Endothelial cell of hepatic sinusoid (primary cell): ENCODE results near the gene KRTAP4-3.
"Not testable (repeated sequence)": the region's sequence is repeated elsewhere in the genome, so short reads cannot be mapped to it uniquely, and the experiment has no call there.

Experiments
- in situ Hi-C: cut with HindIII; loops from 2 replicates; pipeline ENCODE4 v1.10.0; 2017; ENCODE audit warnings: low sequenced_read_pairs

KRTAP4-3 gene

DNA sequence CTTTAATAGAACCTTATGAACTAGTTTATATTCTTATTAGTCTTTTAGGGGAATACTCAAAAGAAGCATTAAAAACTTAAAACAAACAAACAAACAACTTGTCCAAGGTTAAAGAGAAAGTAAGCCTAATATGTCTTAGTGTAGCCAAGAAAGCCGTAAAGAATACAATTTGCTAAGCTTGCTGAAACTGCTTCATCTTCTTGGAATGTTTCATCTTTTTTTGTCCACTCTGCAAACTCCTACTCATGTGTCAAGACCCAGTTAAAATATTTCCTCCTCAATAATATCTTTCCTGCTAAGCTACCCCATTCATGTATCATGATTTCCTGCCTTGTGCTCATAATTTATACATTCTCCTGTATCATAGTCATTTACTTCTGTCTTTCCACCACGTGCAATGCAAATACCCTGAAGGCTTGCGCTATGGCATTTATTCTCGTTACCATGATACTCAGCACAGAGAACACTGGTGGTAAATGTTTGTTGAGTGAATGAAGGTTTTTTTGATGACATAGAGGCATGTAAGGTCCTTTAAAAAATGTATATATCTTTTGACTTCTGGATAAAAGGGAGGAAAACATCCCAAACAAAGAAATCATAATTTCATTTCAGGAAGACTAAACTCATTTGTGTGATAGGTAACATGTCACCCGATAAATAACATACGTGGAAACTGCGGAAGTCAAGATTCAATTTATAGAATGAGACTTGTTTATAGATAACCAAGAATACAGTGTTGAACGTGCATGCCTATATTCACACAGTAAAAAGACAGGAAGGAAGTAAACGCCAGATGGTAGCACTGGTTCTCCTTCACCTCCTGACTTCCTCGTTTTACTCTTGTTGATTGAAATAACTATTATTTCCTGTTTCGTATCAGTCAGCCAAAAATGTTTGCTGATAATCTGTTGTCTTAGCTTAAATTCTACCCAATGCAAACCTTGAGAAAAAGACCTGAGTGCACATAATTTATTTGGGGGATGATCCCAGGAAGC lies 48.0 kb downstream of the KRTAP4-3 start:
- in situ Hi-C loops, result not testable (repeated sequence)

DNA sequence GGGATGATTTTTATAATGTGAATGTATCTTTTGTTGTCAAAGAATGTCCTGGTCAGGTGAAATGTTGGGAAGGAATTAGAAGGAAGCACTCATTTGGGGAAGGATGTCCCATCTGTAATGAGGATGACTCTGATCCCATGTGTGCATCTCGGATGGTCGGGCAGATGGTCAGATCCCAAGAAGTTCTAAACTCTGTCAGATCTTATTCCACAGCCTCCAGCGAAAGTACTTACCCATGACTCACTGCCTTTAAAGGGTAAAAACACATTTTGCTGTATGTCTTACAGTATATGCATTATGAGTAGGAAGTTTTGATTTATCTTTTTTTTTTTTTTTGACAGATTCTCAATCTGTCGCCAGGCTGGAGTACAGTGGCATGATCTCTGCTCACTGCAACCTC lies 49.3 kb downstream of the KRTAP4-3 start:
- in situ Hi-C loops, result no loop called here

DNA sequence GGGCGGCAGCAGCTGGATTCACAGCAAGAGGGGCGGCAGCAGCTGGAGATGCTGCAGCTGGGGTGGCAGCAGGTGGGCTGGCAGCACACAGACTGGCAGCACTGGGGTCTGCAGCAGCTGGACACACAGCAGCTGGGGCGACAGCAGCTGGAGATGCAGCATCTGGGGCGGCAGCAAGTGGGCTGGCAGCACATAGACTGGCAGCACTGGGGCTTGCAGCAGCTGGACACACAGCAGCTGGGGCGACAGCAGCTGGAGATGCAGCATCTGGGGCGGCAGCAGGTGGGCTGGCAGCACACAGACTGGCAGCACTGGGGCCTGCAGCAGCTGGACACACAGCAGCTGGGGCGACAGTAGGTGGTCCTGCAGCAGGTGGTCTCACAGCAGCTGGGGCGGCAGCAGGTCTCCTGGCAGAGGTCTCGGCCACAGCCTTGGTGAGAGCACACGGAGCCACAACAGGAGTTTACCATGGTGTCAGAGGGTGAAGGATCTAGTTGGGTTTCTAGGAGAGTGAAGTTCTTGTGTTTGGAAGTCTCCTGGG lies 50.1 kb downstream of the KRTAP4-3 start, which contains the start of gene KRTAP4-11:
TSS of gene KRTAP4-11 (minus strand) at position 528 of the 541 bp plus-strand sequence. CDS start at position 470, 58 bp downstream.
- in situ Hi-C loops, result not testable (repeated sequence)
